ENCODE measurements around the gene CA12. TPM values are rescaled to one million over a fixed set of nuclear protein-coding genes. Genes with fewer than 3 reads are reported as not detected.
A peak's percentile ranks its signal among the peaks of the same experiment; 100 is the strongest.

Gene CA12
- total RNA-seq, 1 experiment from 2014 or later, result 3.7 TPM

DNA sequence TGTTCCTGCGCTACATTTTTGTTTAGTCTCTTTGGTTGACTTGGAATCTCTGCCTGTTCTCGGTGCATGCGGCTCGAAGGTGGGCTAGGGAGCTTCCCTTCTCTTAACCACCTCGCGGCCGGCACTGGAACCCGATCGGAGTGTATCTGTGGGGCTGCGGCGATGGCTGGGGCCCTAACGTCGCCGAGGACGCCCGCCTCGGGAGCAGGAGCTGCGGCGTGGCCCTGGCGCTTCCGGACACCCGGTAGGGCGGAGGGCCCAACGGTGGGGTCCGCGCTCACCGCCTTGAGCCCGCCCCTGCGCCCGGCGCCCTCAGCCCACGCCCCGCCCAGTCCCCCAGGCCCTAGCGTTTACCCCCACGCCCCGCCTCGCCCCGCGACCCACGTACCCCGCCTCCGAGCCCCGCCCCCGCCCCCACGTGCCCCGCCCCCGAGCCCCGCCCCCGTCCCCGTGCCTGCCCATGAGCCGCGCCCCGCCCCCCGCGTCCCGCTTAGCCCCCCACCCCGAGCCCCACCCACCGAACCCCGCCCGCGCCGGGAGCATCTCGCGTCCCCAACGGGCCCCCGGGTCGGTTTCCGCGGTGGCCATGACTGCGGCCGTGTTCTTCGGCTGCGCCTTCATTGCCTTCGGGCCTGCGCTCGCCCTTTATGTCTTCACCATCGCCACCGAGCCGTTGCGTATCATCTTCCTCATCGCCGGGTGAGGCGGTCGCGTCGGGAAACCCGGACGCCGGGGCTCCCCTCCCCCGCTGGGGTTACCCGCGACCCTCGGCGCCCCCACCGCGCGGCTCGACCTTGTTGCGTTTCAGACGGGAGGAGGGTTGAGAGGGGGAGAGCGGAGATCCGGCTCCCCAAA is 104.4 kb downstream of the CA12 start, which contains the start of gene APH1B:
APH1B (plus strand) TSS at position 568 of the 855 bp plus-strand sequence; CDS start at position 587, 19 bp downstream.
- DNase-seq (ENCODE audit: low read depth in 1 of 2, low spot score in 2 of 2), result peak; percentile 77 to 87

DNA sequence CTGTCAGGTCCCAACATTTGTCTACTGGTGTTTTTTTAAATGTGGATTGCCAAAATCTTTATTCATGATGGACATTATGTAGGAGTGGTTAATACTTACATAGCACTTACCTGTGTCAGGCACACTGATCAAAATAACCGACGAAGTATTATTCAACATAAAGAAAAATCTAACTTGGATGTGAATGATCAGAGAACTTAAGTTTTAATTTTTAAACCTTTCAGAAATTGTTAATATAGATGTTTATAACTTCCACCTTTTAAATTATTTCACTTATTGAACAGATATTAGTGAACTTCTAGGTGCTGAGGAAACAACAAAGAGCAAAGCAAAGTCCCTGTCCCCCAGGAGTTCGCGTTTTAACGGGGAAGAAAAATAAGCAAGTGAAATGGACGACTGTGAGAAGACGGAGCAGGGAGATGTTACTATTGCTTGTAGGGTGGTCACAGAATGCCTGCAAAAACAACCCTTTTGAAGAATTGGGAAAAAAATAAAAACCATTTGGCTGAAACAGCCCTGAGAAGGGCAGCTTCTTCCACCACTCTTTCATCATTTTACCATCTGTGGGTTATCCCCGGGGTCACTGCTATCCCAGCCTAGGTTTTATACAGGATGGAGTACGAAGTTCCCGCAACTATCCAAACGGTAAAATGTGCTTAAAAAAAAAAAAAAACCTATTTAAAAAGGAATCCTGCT is 105.2 kb downstream of the CA12 start:
- peaks cover 22% of the 10 kb centered on the region for H3K36me3 ChIP-seq
- H3K27me3 ChIP-seq (replicated peaks), result no peaks in the 10 kb centered on the region
- peak overlapping the region; percentile 92 for H3K4me3 ChIP-seq
- peaks cover 17% of the 10 kb centered on the region for H3K4me1 ChIP-seq (replicated peaks)
- DNase-seq (ENCODE audit: low read depth in 1 of 2, low spot score in 2 of 2), result no peak
- peak overlapping the region; percentile 90 for H3K27ac ChIP-seq
- H3K9me3 ChIP-seq (replicated peaks), result 0 out of 2 replicates have a peak, but pooled peaks cover 2% of the 10 kb centered on the region

More for the DNA sequence above, 104.4 kb downstream of the CA12 start, which contains the start of gene APH1B:
- 0 out of 2 replicates have a peak, but pooled peaks cover 2% of the 10 kb centered on the region for H3K9me3 ChIP-seq (replicated peaks)
- H3K27ac ChIP-seq, result peak within 1 kb of the TSS; percentile 90
- peaks cover 22% of the 10 kb centered on the region for H3K36me3 ChIP-seq
- H3K4me3 ChIP-seq, result peak within 1 kb of the TSS; percentile 92
- H3K27me3 ChIP-seq (replicated peaks), result no peaks in the 10 kb centered on the region
- H3K4me1 ChIP-seq (replicated peaks), result peaks cover 17% of the 10 kb centered on the region

- no peaks in the 10 kb centered on the region for H3K27me3 ChIP-seq (replicated peaks)
- DNase-seq (ENCODE audit: low read depth in 1 of 2, low spot score in 2 of 2), result no peak
- no peak overlapping the region for H3K4me3 ChIP-seq
- H3K36me3 ChIP-seq, result peaks cover 8% of the 10 kb centered on the region
- no peak overlapping the region for H3K27ac ChIP-seq
- H3K4me1 ChIP-seq (replicated peaks), result peaks cover 17% of the 10 kb centered on the region
- peaks cover 2% of the 10 kb centered on the region; the same call in 1 of the 2 replicates for H3K9me3 ChIP-seq (replicated peaks)
Measured at GRCh38 chr15:63274427-63274826, 107.2 kb downstream of the CA12 start.

Other genes starting within 250 kb of the CA12 start
- gene RPS27L, start 224.4 kb downstream of the CA12 start, total RNA-seq (2014; rRNA removed; shearing (Covaris generic)), result 122 and 148 TPM in 2 replicates
- gene RAB8B, start 192.2 kb downstream of the CA12 start, total RNA-seq (2014; rRNA removed; shearing (Covaris generic)), result 66.8 and 75.1 TPM in 2 replicates
- gene APH1B, start 104.2 kb downstream of the CA12 start, total RNA-seq (2014; rRNA removed; shearing (Covaris generic)), result 24.1 and 26.8 TPM in 2 replicates
- gene USP3, start 122.7 kb upstream of the CA12 start, total RNA-seq (2014; rRNA removed; shearing (Covaris generic)), result 28.0 and 28.5 TPM in 2 replicates
- gene FBXL22, start 215.5 kb upstream of the CA12 start, total RNA-seq (2014; rRNA removed; shearing (Covaris generic)), result 0.18 and 2.1 TPM in 2 replicates